A549 (cell line): ENCODE measurements around the gene HPCA.

Experiments
- CHD2 ChIP-seq: fragments of 150-350 bp; IDR thresholded peaks from 2 replicates; pipeline ENCODE4 v1.6.1; 2014; ENCODE audit warnings: low read length; ENCODE audit not compliant: partially characterized antibody
- CTCF ChIP-seq: fragments of >200 bp; sonication (Bioruptor Twin); formaldehyde crosslinking; IDR thresholded peaks from 3 replicates; pipeline ENCODE4 v1.5.1; 2016
- EHMT2 ChIP-seq: fragments of 200-600 bp; sonication (generic); IDR thresholded peaks from 2 replicates; pipeline ENCODE4 v1.6.1; 2016; ENCODE audit warnings: antibody characterized with exemption, low read depth, mild to moderate bottlenecking, moderate library complexity
- EP300 ChIP-seq, 2 experiments: fragments of >200 bp; sonication (Bioruptor Twin); formaldehyde crosslinking; IDR thresholded peaks; 2 replicates in 1 of 2; 3 replicates in 1 of 2; pipeline ENCODE4 v1.6.1; 2016 to 2017
- JUNB ChIP-seq: fragments of >200 bp; sonication (Bioruptor Twin); formaldehyde crosslinking; IDR thresholded peaks from 2 replicates; pipeline ENCODE4 v1.6.1; 2016
- RARB ChIP-seq: fragments of 250-450 bp; sonication (Bioruptor Pico); IDR thresholded peaks from 2 replicates; pipeline ENCODE4 v1.8.0; 2021; ENCODE audit warnings: mild to moderate bottlenecking, moderate library complexity
- SREBF2 ChIP-seq: fragments of 450-650 bp; IDR thresholded peaks from 2 replicates; pipeline ENCODE4 v1.6.1; 2014; ENCODE audit warnings: mild to moderate bottlenecking, moderate library complexity
- ZSCAN20 ChIP-seq: fragments of 250-450 bp; sonication (Bioruptor Pico); IDR thresholded peaks from 2 replicates; pipeline ENCODE4 v1.8.0; 2022; ENCODE audit warnings: mild to moderate bottlenecking, moderate library complexity

GRCh38 chr1:32894681-32895080, 8.4 kb downstream of the HPCA start:
- TF ChIP-seq SREBF2 (no peak), RARB (CRISPR knock-in tag) (no peak), EP300 (IDR thresholded peaks at IDR 0.05) (no peak), CHD2 (no peak), CTCF (no peak), ZSCAN20 (CRISPR knock-in tag) (no peak), JUNB (no peak), EHMT2 (no peak)
